Mesothelial cell of epicardium (in vitro differentiated cells): ENCODE data around the gene FNDC3A. TPM values are rescaled to one million over a fixed set of nuclear protein-coding genes. Genes with fewer than 3 reads are reported as not detected.

Experiments used
- DNase-seq, 2 experiments: peaks; one replicate each; pipeline ENCODE4 v3.0.0; 2021; ENCODE audit warnings: low spot score in 2 of 2; ENCODE audit not compliant: unreplicated experiment in 2 of 2
- H3K27ac Mint-ChIP-seq: 2 replicates; pipeline ENCODE4 v1.8.0; 2021; ENCODE audit warnings: mixed read lengths
- H3K27me3 Mint-ChIP-seq: 2 replicates; pipeline ENCODE4 v1.8.0; 2021; ENCODE audit warnings: low read depth, mixed read lengths
- H3K36me3 Mint-ChIP-seq: 2 replicates; pipeline ENCODE4 v1.8.0; 2021; ENCODE audit warnings: mixed read lengths
- H3K4me1 Mint-ChIP-seq: 2 replicates; pipeline ENCODE4 v1.8.0; 2021; ENCODE audit warnings: mixed read lengths
- H3K4me3 Mint-ChIP-seq: 2 replicates; pipeline ENCODE4 v1.8.0; 2021; ENCODE audit warnings: mild to moderate bottlenecking, moderate library complexity, mixed read lengths
- H3K9me3 Mint-ChIP-seq: 2 replicates; pipeline ENCODE4 v1.8.0; 2021; ENCODE audit warnings: mixed read lengths
- CTCF ChIP-seq: fragments of 200-600 bp; sonication (generic); IDR thresholded peaks from one replicate; pipeline ENCODE4 v1.5.0; 2021; ENCODE audit warnings: antibody characterized with exemption; ENCODE audit not compliant: unreplicated experiment
- total RNA-seq: library from RNA; stranded (reverse); gene quantifications from 3 replicates; pipeline ENCODE4 v1.2.1, GENCODE V29; 2021

Gene FNDC3A
- total RNA-seq, 1 donor from 2014 or later, result 94.1 TPM

DNA sequence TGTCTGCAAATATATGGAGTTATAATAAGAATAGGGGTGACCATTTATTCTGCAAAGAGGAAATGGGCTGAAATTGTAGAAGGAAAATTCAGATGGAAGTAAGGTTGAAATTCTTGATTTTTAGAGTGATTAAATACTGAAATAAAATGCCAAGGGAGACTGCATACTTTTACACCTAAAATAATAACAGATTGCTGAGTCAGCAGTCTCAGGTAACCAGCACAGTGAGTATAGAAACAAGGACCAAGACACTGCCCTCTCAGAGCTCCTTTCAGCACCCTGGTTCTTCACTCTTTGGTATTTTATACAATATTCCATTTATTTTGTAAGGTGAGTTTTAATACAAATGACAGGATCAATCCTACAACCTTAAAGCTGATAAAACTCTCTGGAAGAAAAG is 195.6 kb downstream of the FNDC3A start:
- Mint-ChIP-seq H3K4me1 (no peaks in the 10 kb centered on the region), H3K36me3 (peaks cover 32% of the 10 kb centered on the region)
- no peak for TF ChIP-seq CTCF

DNA sequence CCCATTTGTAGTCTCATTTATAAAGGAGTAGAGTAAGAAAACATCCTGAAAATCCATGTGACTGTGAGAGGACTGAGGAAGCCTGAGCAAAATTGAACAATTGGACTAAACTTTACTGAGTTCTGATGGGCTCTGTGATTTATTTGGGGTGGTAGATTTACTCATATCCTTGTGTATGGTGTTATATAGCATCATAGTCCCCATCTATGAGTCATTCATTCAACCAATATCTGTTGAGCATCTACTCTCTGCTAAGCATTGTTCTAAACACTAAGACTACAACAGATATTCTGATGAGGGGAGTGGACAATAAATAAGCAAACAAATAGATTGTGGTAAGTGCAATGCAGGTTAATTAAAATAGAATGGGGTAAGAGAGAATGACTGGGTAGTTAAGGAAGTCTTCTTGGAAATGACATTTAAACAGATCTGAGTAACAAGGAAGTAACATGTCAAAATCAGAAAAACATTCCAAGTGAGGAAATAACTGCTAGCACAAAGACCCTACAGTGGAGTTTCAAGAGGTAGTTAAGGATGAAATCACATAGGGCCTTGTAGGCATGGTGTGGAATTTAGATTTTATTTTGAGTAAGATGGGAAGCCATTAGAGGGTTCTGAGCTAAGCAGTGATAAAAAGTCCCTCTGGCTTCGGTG is 208.1 kb downstream of the FNDC3A start:
- DNase-seq, result no peak
- Mint-ChIP-seq H3K4me3 (no peak overlapping the region), H3K27me3 (no peaks in the 10 kb centered on the region)

More for the DNA sequence above, 195.6 kb downstream of the FNDC3A start:
- Mint-ChIP-seq H3K27me3 (no peaks in the 10 kb centered on the region), H3K9me3 (no peaks in the 10 kb centered on the region), H3K4me3 (no peak overlapping the region), H3K27ac (no peak overlapping the region)
- DNase-seq, result no peak

GRCh38 chr13:49184621-49185020 is 208.9 kb downstream of the FNDC3A start:
- no peaks in the 10 kb centered on the region for H3K4me1 Mint-ChIP-seq
- H3K27me3 Mint-ChIP-seq, result no peaks in the 10 kb centered on the region
- no peaks in the 10 kb centered on the region for H3K9me3 Mint-ChIP-seq
- H3K36me3 Mint-ChIP-seq, result peaks cover 43% of the 10 kb centered on the region
- TF ChIP-seq CTCF, result no peak
- H3K27ac Mint-ChIP-seq, result no peak overlapping the region
- DNase-seq, result no peak
- H3K4me3 Mint-ChIP-seq, result no peak overlapping the region

More for the DNA sequence above, 208.1 kb downstream of the FNDC3A start:
- Mint-ChIP-seq H3K9me3 (no peaks in the 10 kb centered on the region), H3K36me3 (peaks cover 47% of the 10 kb centered on the region), H3K4me1 (no peaks in the 10 kb centered on the region), H3K27ac (no peak overlapping the region)
- no peak for TF ChIP-seq CTCF

DNA sequence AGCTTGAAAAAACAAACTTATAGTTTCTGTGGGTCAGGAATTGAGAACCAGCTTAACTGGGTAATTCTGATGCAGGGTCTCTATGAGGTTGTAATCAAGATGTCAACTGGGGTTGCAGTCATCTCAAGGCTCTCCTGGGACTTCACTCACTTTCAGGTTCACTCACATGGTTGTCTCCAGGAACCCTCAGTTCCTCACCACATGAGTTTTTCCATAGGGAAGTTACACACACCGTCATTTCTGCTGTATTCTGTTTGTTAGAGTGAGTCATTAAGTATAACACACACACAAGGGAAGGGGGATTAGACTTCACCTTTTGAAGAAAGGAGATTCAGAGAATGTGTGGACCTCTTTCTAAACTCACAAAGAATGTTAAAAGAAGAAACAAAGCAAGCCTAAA is 209.6 kb downstream of the FNDC3A start:
- H3K27ac Mint-ChIP-seq, result no peak overlapping the region

DNA sequence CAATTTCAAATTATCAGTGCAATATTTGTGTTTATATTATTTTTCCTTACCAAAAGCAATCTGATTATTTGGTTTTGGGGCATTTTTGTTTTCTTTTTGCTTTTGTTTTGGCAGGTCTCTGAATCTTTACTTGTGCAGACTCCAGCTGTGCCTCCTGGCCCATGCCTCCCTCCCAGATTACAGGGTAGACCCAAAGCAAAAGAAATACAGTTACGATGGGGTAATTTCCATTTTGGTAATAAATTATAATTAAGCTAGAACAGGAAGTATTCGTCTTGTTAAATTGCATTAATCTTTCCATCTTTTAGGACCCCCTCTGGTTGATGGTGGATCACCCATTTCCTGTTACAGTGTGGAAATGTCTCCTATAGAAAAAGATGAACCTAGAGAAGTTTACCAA is 215.2 kb downstream of the FNDC3A start:
- TF ChIP-seq CTCF, result no peak
- no peak for DNase-seq
- Mint-ChIP-seq H3K27me3 (no peaks in the 10 kb centered on the region), H3K4me3 (no peak overlapping the region), H3K9me3 (no peaks in the 10 kb centered on the region), H3K4me1 (no peaks in the 10 kb centered on the region), H3K27ac (no peak overlapping the region), H3K36me3 (peaks cover 37% of the 10 kb centered on the region)

More for the DNA sequence above, 209.6 kb downstream of the FNDC3A start:
- no peak overlapping the region for H3K4me3 Mint-ChIP-seq
- peaks cover 40% of the 10 kb centered on the region for H3K36me3 Mint-ChIP-seq
- TF ChIP-seq CTCF, result no peak
- H3K4me1 Mint-ChIP-seq, result no peaks in the 10 kb centered on the region
- no peaks in the 10 kb centered on the region for H3K27me3 Mint-ChIP-seq
- no peaks in the 10 kb centered on the region for H3K9me3 Mint-ChIP-seq
- DNase-seq, result no peak
